Activated T-helper 2 cell treated with anti-CD3 and anti-CD28 coated beads, Interferon-gamma antibody, Interleukin-2, Interleukin-4, amounts not matched to agents 10 μg/mL and 5 μg/mL and 100 μg/mL, durations not matched to agents 14 hours and 24 hours and 36 hours (primary cell): ENCODE results near the gene TFAP2A. TPM values are rescaled to one million over a fixed set of nuclear protein-coding genes. Genes with fewer than 3 reads are reported as not detected.

Experiments used
- DNase-seq: peaks from one replicate; pipeline ENCODE4 v3.0.0; 2021; ENCODE audit warnings: low spot score
- H3K27ac Mint-ChIP-seq: one replicate; pipeline ENCODE4 v1.8.0; 2021; ENCODE audit warnings: mixed read lengths
- H3K27me3 Mint-ChIP-seq: one replicate; pipeline ENCODE4 v1.8.0; 2021; ENCODE audit warnings: low read depth, mixed read lengths
- H3K36me3 Mint-ChIP-seq: one replicate; pipeline ENCODE4 v1.8.0; 2021; ENCODE audit warnings: low read depth, mixed read lengths
- H3K4me1 Mint-ChIP-seq: one replicate; pipeline ENCODE4 v1.8.0; 2021; ENCODE audit warnings: low read depth, mixed read lengths
- H3K4me3 Mint-ChIP-seq: one replicate; pipeline ENCODE4 v1.8.0; 2021; ENCODE audit warnings: low read depth, mild to moderate bottlenecking, moderate library complexity, mixed read lengths
- H3K9me3 Mint-ChIP-seq: one replicate; pipeline ENCODE4 v1.8.0; 2021; ENCODE audit warnings: mixed read lengths
- intact Hi-C: fragments of 100-400 bp; cut with micrococcal nuclease; formaldehyde crosslinking; loops from one replicate; pipeline ENCODE4 v1.15.1; 2023
- total RNA-seq: library from RNA; stranded (reverse); gene quantifications from 2 replicates; pipeline ENCODE4 v1.2.3, GENCODE V29; 2022

The TFAP2A gene
- total RNA-seq, 1 donor from 2014 or later, result 0.23 TPM

DNA sequence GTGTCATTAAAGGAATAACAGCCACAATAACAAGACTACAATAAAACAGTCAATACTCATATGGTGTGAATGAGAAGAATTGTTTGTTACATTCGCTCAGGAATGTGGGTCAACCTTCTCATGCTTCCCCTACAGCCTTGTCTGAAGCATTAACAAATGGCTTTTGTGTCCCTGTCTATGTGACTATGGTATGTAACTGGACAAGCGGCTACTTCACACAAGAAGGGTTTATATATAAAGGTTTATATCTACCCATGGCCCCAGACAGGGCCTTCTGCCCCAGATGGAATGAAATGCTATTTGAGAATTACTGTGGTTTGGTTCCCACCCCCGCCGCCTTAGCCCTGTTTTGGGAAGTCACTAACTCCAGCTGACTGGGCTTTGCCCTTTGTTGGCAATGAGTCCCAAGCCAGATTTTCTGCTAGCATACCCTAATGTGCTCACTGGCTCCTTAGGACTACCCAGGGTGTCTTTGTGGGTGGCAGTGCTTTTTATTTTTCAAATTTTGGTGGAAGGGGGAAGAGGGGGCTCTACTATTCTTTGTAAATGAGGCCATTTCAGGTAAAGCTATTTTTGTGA is 39.4 kb downstream of the TFAP2A start:
- H3K36me3 Mint-ChIP-seq, result no peaks in the 10 kb centered on the region
- no peak overlapping the region for H3K4me3 Mint-ChIP-seq
- peaks cover 7% of the 10 kb centered on the region for H3K27me3 Mint-ChIP-seq
- no peak overlapping the region for H3K27ac Mint-ChIP-seq
- H3K4me1 Mint-ChIP-seq, result no peaks in the 10 kb centered on the region
- DNase-seq, result no peak
- intact Hi-C loops, result no loop called here
- no peaks in the 10 kb centered on the region for H3K9me3 Mint-ChIP-seq

DNA sequence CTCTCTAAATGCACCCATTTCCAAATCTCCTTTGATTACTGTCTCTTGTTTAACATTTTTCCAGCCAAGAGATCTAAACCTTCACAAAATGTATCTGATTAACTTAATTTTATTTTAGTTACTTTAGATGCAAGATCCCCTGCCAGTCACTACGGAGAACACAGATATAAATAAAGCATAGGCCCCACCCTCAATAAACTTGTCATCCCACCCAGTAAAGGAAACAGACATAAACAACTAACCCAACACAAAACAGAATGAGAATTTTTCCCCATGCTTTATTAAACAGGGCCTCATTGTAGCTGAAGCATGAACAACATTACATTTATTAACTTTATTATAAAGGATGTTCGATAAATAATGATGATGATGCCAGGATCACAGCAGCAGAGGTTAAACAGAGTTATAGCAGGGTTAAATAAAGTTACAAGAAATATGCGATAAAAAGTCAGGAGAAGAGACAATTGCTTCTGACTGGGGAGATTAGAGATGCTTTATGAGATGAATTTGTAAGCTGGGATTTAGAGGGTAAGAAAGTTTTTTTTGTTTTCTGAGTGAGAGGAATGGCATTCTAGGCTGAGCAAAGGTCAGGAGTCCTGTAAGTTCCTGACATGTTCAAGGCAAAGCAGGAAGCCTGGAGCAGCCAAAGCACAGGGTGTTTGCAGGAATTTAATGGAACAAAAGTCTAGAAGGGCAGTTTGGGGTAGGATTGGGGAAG is 41.1 kb downstream of the TFAP2A start:
- H3K9me3 Mint-ChIP-seq, result no peaks in the 10 kb centered on the region
- intact Hi-C loops, result no loop called here
- H3K4me3 Mint-ChIP-seq, result no peak overlapping the region
- H3K4me1 Mint-ChIP-seq, result peaks cover 2% of the 10 kb centered on the region
- no peak overlapping the region for H3K27ac Mint-ChIP-seq
- no peak for DNase-seq
- peaks cover 2% of the 10 kb centered on the region for H3K27me3 Mint-ChIP-seq
- no peaks in the 10 kb centered on the region for H3K36me3 Mint-ChIP-seq

DNA sequence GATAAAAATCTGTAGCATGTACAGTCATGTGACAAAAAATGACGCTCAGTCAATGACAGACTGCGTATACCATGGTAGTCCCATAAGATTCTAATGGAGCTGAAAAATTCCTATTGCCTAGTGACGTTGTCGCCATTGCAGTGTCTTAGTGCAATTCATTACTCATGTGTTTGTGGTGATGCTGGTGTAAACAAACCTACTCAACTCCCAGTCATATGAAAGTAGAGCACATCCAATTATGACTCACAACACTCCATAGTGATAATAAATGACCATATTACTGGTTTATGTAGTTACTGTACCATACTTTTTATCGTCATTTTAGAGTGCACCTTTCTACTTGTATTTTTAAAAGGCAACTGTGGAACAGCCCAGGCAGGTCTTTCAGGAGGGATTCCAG is 45.0 kb downstream of the TFAP2A start:
- intact Hi-C loops, result no loop called here
- H3K4me3 Mint-ChIP-seq, result no peak overlapping the region
- peaks cover 2% of the 10 kb centered on the region for H3K4me1 Mint-ChIP-seq
- no peak overlapping the region for H3K27ac Mint-ChIP-seq
- H3K9me3 Mint-ChIP-seq, result no peaks in the 10 kb centered on the region
- no peaks in the 10 kb centered on the region for H3K27me3 Mint-ChIP-seq
- no peaks in the 10 kb centered on the region for H3K36me3 Mint-ChIP-seq
- DNase-seq, result no peak

DNA sequence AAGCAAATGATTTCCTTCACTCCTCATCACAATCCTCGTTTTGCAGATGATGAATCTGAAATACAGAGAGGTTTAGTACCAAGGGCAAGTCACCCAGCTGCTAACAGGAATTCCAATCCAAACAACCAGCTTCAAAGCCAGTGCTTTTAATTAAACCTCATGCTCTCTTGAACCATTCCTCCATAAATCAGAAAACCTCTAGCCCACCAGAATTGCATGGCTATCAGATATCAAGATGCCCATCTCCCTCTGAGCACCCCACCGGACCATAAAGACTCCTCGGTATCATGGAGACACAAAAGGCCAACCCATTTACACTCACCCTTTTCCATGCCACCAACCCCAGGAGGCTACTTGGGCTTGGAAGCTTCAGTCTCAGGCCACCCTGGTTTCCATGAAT is 46.0 kb downstream of the TFAP2A start:
- H3K4me1 Mint-ChIP-seq, result peaks cover 2% of the 10 kb centered on the region
- no peaks in the 10 kb centered on the region for H3K36me3 Mint-ChIP-seq
- H3K9me3 Mint-ChIP-seq, result no peaks in the 10 kb centered on the region
- intact Hi-C loops, result no loop called here
- H3K27ac Mint-ChIP-seq, result no peak overlapping the region
- H3K27me3 Mint-ChIP-seq, result no peaks in the 10 kb centered on the region
- no peak for DNase-seq
- H3K4me3 Mint-ChIP-seq, result no peak overlapping the region

DNA sequence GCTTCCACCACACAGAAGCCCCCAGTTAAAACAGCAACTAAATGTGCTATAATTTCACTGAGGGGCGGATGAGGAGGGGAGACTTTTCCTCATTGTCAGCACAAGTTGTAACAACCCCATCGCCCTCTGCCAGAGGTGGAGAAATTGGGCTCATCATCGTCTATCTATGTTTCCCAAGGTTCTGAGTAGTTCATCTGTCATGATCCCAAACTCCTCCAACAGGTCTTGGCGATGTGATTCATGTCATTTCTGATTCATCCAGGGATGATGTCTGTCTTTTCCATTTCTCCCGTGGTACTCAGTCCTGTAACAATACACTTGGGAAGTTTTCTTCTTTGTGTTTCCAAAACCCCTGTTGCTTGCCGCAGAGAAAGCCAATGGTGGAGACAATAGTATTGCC is 51.0 kb downstream of the TFAP2A start:
- Mint-ChIP-seq H3K36me3 (no peaks in the 10 kb centered on the region), H3K4me1 (no peaks in the 10 kb centered on the region), H3K27ac (no peak overlapping the region), H3K9me3 (no peaks in the 10 kb centered on the region), H3K27me3 (no peaks in the 10 kb centered on the region), H3K4me3 (no peak overlapping the region)
- intact Hi-C loops, result no loop called here
- no peak for DNase-seq

DNA sequence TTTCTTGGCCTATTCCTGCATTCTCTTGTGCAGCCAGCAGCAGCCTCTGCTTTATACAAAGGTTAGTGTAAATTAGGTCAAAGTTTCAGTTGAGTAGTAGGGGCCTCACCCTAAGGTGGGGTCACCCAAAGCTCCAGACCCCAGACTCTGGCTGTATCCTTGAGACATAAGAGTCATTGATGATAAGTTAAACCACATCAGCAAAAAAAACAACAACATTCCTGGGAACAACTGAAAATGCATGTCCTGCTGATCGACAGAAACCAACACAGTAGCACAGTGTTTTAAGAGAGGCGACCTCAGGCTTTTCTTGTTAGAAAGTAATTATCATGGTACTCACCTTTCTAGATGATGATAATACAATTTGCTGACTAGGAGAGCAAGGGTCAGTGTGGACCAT is 52.6 kb downstream of the TFAP2A start:
- H3K27ac Mint-ChIP-seq, result no peak overlapping the region
- no peaks in the 10 kb centered on the region for H3K4me1 Mint-ChIP-seq
- no peak for DNase-seq
- H3K36me3 Mint-ChIP-seq, result no peaks in the 10 kb centered on the region
- H3K9me3 Mint-ChIP-seq, result no peaks in the 10 kb centered on the region
- intact Hi-C loops, result no loop called here
- no peak overlapping the region for H3K4me3 Mint-ChIP-seq
- H3K27me3 Mint-ChIP-seq, result no peaks in the 10 kb centered on the region

DNA sequence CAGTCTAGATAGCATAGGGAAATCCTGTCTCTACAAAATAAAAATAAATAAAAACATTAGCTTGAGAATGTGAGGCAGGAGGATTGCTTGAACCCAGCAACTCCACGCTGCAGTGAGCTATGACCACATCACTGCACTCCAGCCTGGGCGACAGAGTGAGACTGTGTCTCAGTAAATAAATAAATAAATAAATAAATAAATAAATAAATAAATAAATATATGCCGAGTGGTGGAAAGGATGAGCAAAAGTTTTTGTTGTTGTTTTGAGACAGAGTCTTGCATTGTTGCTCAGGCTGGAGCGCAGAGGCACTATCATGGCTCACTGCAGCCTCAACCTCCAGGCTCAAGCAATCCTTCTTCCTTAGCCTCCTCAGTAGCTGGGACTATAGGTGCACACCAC is 53.4 kb downstream of the TFAP2A start:
- DNase-seq, result no peak
- Mint-ChIP-seq H3K27ac (no peak overlapping the region), H3K4me1 (no peaks in the 10 kb centered on the region), H3K4me3 (no peak overlapping the region), H3K27me3 (no peaks in the 10 kb centered on the region), H3K9me3 (no peaks in the 10 kb centered on the region), H3K36me3 (no peaks in the 10 kb centered on the region)
- intact Hi-C loops, result no loop called here

DNA sequence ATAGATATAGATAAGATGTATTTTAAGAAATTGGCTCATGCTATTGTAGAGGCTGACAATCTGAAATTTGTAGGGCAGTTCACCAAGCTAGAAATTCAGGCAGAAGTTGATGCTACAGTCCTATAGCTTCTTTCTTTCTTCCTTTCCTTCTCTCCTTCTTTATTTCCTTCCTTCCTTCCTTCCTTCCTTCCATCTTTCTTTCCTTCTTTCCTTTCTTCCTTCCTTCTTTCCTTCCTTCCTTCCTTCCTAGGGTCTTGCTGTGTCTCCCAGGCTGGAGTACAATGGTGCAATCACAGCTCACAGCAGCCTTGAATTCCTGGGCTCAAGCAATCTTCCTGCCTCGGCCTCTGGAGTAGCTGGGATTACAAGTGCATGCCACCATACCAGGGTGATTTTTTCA is 55.3 kb downstream of the TFAP2A start:
- Mint-ChIP-seq H3K27ac (no peak overlapping the region), H3K9me3 (no peaks in the 10 kb centered on the region), H3K27me3 (no peaks in the 10 kb centered on the region), H3K4me3 (no peak overlapping the region), H3K4me1 (no peaks in the 10 kb centered on the region), H3K36me3 (no peaks in the 10 kb centered on the region)
- intact Hi-C loops, result no loop called here
- no peak for DNase-seq

DNA sequence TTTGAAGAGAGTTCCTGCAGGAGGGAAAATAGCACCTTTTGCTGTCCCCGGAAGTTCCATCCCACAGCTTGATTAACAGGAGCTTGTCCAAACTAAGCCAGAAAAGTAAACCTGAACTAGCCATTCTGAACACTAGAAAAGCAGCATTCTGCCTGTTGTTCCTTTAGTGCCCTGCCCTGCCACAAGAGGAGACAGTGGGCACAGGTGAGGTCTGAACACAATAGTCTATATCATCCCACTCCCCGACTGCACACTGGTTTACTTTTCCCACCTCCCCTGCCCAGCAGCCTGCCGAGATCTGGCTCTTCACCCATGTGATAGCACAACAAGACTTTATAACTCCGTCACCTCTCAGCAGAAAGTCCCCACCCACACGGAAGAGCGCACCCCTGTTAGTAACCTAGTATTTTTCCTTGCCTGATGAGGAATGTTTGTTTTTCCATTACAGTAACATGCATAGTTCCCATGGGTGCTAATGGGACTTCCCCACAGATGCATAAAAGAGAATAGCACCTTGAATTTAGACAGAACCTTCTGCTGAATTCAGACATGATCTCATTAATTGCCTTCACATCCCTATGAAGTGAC is 59.7 kb downstream of the TFAP2A start:
- Mint-ChIP-seq H3K4me3 (no peak overlapping the region), H3K9me3 (no peaks in the 10 kb centered on the region), H3K27me3 (no peaks in the 10 kb centered on the region), H3K27ac (no peak overlapping the region), H3K4me1 (no peaks in the 10 kb centered on the region), H3K36me3 (no peaks in the 10 kb centered on the region)
- intact Hi-C loops, result no loop called here
- DNase-seq, result no peak

DNA sequence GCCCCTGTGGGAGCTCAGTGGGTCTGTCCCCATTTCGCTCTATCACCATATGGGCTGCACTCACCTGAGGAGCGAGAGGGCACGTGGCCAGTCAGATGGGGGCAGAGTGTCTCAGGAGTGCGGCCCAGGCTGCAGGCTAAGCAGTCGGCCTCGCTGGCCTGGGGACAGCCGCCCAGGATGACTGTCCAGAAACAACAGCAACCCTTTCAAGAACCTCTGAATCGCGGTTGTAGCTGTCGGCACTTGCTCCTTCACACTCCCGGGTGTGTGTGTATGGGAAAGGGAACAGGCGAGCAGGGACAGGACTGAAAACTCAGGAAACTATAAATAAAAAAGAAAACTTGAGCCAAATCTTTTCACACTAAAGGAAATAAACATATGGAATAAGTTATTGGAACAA is 63.1 kb downstream of the TFAP2A start:
- intact Hi-C loops, result no loop called here
- H3K4me1 Mint-ChIP-seq, result no peaks in the 10 kb centered on the region

DNA sequence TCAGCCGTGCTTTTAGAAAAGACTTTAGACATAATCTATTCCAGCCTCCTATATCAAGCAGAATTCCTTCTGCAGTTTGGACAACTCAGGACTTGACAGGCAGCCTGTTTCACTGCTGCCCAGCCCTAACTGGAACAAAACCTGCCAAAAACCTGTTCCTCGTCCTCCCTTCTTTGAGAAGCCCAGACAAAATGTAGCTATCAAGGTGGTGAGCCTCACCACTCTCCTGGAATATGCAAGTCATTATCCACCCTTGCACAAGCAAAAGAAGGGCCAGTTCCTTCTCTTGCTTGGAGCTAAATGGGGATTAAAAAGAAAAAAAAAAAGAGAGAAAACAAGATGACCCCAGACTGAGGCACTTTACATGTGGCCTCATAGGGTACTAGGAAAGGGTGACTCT is 64.2 kb downstream of the TFAP2A start:
- Mint-ChIP-seq H3K9me3 (no peaks in the 10 kb centered on the region), H3K27me3 (no peaks in the 10 kb centered on the region), H3K4me1 (no peaks in the 10 kb centered on the region), H3K36me3 (no peaks in the 10 kb centered on the region), H3K27ac (no peak overlapping the region), H3K4me3 (no peak overlapping the region)
- DNase-seq, result no peak
- intact Hi-C loops, result no loop called here

More for the DNA sequence above, 63.1 kb downstream of the TFAP2A start:
- Mint-ChIP-seq H3K36me3 (no peaks in the 10 kb centered on the region), H3K27me3 (no peaks in the 10 kb centered on the region), H3K9me3 (no peaks in the 10 kb centered on the region), H3K27ac (no peak overlapping the region), H3K4me3 (no peak overlapping the region)
- no peak for DNase-seq

DNA sequence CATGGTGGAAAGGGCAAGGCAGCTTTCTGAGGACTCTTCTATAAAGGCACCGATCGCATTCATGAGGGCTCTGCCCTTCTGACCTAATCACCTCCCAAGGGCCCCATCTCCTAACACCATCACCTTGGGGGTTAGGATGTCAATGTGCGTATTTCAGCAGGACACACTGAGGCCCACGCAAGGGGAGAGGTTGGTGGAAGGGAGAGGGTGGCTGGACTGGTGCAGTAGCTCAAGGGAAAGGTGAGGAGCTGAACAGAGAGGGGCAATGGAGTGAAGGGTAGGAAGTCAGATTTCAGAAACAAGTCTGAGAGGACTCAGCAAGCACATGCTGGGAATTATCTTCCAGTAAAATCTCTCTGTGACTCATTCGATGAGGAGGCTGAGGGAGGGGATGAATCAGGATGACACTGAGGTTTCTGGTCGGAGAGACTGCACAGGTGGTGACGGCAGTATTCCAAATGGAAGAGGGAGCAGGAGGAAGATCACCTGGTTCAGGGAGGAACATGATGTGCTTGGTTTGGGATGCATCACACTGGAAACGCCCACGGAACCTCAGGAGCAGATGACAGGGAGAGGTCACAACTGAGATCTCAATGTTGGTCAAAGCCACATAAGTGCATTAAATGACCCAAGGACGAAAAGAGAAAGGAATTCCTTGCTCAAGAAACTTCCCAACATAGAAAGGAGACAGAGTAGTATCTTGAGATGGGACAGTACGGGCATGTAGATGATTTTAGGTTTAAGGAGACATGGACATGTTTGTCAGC is 67.1 kb downstream of the TFAP2A start:
- DNase-seq, result no peak
- H3K4me3 Mint-ChIP-seq, result no peak overlapping the region

More for the DNA sequence above, 67.1 kb downstream of the TFAP2A start:
- intact Hi-C loops, result no loop called here
- Mint-ChIP-seq H3K4me1 (no peaks in the 10 kb centered on the region), H3K27ac (no peak overlapping the region), H3K27me3 (no peaks in the 10 kb centered on the region), H3K36me3 (no peaks in the 10 kb centered on the region), H3K9me3 (no peaks in the 10 kb centered on the region)
